Esophagus (tissue), 2 donors: ENCODE data around the gene TXN2. TPM values are rescaled to one million over a fixed set of nuclear protein-coding genes. Genes with fewer than 3 reads are reported as not detected.

ENCODE experiments used
- H3K27ac ChIP-seq, 2 donors: one replicate each; pipeline ENCODE4 v1.5.1; 2013; ENCODE audit warnings: low read depth in 2 of 2, mild to moderate bottlenecking in 2 of 2, inconsistent platforms in 1 of 2, low read length in 1 of 2, moderate library complexity in 1 of 2
- H3K27me3 ChIP-seq, 2 donors: one replicate each; pipeline ENCODE4 v1.6.1; 2013; ENCODE audit warnings: low read length in 2 of 2, control low read depth in 1 of 2, mild to moderate bottlenecking in 1 of 2; ENCODE audit not compliant: insufficient read depth in 2 of 2, control insufficient read depth in 1 of 2
- H3K36me3 ChIP-seq, 2 donors: one replicate each; pipeline ENCODE4 v1.6.1; 2013; ENCODE audit warnings: low read length in 1 of 2; ENCODE audit not compliant: control insufficient read depth in 2 of 2, insufficient read depth in 2 of 2
- H3K4me1 ChIP-seq, 2 donors: one replicate each; pipeline ENCODE4 v1.6.1; 2013; ENCODE audit warnings: low read length in 1 of 2; ENCODE audit not compliant: control insufficient read depth in 2 of 2, insufficient read depth in 2 of 2
- H3K4me3 ChIP-seq, 2 donors: one replicate each; pipeline ENCODE4 v1.5.1; 2013; ENCODE audit warnings: low read length in 2 of 2, mild to moderate bottlenecking in 2 of 2, low read depth in 1 of 2, moderate library complexity in 1 of 2
- H3K9me3 ChIP-seq, 2 donors: one replicate each; pipeline ENCODE4 v1.6.1; 2013; ENCODE audit warnings: mild to moderate bottlenecking in 2 of 2, low read depth in 1 of 2, low read length in 1 of 2, moderate library complexity in 1 of 2; ENCODE audit not compliant: control insufficient read depth in 2 of 2, insufficient read depth in 1 of 2
- WGBS, 2 donors: extraction: QIAGEN DNeasy Blood & Tissue Kit; methylation state at CpG; one replicate each; pipeline ENCODE4 v1.1.7; 2013; 5-methylcytosine and 5-hydroxymethylcytosine counted together
- polyA plus RNA-seq, 2 donors: library from polyadenylated mRNA; stranded (reverse); fragments of 200-250 nt; gene quantifications; one replicate each; pipeline ENCODE4 v1.2.3, GENCODE V29; 2013
- donor health status: healthy with polysubstance abuse.
- donor health status: Bipolar disorder and iron deficiency.

TXN2 gene
- polyA plus RNA-seq, 2 donors: 53.5 to 81.8 TPM

DNA sequence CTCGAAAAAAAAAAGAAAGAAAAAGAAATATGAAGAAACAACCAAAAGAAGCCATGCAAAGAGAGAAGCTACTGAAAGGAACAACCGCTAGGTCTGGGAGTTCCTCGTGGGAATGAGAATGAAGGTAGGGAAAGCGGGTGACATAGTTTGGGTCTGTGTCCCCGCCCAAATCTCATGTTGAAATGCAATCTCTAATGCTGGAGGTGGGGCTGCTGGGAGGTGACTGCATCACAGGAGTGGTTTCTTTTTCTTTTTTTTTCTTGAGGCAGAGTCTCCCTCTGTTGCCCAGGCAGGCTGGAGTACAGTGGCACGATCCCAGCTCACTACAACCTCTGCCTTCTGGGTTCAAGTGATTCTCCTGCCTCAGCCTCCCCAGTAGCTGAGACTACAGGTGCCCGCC is 9.7 kb upstream of the TXN2 start:
- Histone ChIP-seq H3K4me1 (no peaks in the 10 kb centered on the region), H3K27ac (no peak overlapping the region), H3K36me3 (peaks cover under 1 to 7% of the 10 kb centered on the region in 2 donors), H3K4me3 (no peak overlapping the region), H3K9me3 (peaks cover 0 to 4% of the 10 kb centered on the region in 2 donors), H3K27me3 (no peaks in the 10 kb centered on the region)
- WGBS, 2 donors: 89 to 91% methylated on average over 7 of the region's 7 CpGs

DNA sequence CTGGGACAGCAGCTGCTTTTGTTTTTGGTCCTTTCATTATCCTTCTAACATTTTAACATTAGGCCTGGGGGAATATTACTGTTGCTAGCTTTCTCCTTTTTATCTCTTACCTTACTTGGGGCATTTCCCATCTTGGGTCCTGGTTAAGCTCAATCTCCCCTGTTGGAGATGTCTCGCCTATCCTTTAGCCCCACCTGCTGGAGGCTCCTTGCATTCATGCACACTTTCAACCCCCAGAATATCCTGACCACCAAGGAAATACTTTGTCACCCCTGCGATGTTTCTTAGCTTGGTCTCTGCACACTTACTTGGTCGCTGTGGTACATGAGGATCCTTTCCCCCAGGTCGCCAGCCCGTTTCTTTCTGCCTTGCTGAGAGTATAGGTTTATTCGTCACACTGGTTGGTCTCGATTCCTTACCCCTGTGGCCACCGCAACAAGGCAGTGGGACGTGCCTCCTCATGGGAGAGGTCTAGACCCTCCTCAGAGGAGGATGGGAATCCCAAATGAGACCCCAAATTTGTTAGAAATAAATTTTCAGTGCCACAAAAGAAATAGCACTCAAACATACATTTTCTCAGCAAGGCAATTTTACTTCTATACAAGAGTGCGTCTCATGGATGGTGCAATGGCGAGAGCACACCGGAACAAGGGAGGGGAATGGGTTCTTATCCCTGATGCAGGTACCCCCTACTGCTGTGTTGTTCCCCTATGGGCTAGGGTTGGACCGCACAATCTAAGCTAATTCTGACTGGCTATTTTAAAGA is 5.4 kb upstream of the TXN2 start:
- H3K4me1 ChIP-seq: no peaks in the 10 kb centered on the region
- 85 to 91% methylated on average over 13 of the region's 13 CpGs for WGBS, 2 donors

DNA sequence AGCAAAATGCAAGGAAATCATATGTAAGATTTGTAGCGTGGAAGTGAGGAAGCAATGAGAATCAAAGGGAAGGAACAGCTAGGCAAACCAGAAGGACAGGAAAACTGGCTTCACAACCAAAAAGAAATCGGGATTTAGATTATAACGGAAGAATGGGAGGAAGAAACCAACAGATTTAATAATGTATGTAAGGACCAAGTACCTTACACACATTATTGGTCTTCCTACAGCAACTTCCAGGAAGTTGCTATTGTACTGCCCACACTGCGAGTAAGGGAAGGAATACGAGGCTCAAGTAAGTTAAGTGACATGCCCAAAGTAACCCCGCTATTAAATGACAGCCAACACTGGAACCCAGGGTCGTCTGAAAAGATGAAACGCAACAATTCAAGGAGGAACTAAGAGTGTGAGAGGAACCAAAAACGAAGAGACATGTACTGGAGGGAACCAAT is 473 bp downstream of the TXN2 start:
- Histone ChIP-seq H3K4me3 (peak overlapping the region; percentile 83 to 88), H3K9me3 (no peaks in the 10 kb centered on the region), H3K36me3 (peaks cover 3 to 7% of the 10 kb centered on the region in 2 donors), H3K4me1 (peaks cover 0 to 3% of the 10 kb centered on the region in 2 donors), H3K27me3 (no peaks in the 10 kb centered on the region), H3K27ac (peak overlapping the region; percentile 93 to 95)
- 8 to 9% methylated on average over 9 of the region's 9 CpGs for WGBS, 2 donors

More for the DNA sequence above, 5.4 kb upstream of the TXN2 start:
- no peak overlapping the region for H3K4me3 ChIP-seq
- no peaks in the 10 kb centered on the region for H3K36me3 ChIP-seq
- H3K27me3 ChIP-seq: no peaks in the 10 kb centered on the region
- H3K9me3 ChIP-seq: peaks cover 0 to 4% of the 10 kb centered on the region in 2 donors
- no peak overlapping the region for H3K27ac ChIP-seq

DNA sequence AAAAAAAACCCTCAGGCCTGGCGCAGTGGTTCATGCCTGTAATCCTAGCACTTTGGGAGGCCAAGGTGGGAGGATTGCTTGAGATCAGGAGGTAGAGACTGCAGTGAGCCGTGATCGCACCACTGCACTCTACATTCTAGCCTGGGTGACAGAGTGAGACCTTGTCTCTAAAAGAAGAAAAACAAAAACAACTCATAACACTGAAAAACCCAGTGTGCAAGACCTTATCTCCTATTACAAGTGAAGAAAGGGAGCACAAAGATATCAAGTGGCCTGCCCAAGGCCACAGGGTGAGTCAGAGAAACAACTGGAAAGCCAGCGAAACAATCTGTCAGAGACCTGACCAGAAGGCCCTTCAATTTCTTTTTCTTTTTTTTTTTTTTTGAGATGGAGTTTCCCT is 2.5 kb downstream of the TXN2 start:
- Histone ChIP-seq H3K9me3 (no peaks in the 10 kb centered on the region), H3K36me3 (peaks cover 6 to 16% of the 10 kb centered on the region in 2 donors), H3K4me1 (peaks cover 0 to 3% of the 10 kb centered on the region in 2 donors), H3K4me3 (no peak overlapping the region), H3K27ac (no peak overlapping the region), H3K27me3 (no peaks in the 10 kb centered on the region)
- WGBS, 2 donors: 89 to 94% methylated on average over 4 of the region's 4 CpGs

DNA sequence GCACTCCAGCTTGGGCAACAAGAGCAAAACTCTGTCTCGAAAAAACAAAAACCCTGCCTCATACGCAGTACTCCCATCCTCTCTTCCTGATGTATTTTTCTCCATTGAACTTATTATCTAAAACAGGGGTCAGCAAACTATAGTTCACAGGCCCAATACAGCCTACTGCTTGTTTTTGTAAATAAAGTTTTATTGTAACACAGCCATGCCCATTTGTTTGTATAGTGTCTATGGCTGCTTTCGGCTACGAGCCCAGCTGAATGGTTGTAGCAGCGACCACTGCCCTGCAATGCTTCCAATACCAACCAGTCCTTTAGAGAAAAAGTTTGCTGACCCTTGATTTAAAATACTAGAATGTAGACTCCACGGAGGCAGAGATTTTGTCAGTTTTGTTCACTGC is 6.1 kb downstream of the TXN2 start:
- H3K27me3 ChIP-seq: no peaks in the 10 kb centered on the region
- 96 to 97% methylated on average over 6 of the region's 6 CpGs for WGBS, 2 donors
- H3K27ac ChIP-seq: no peak overlapping the region
- H3K4me1 ChIP-seq: peaks cover 0 to 2% of the 10 kb centered on the region in 2 donors
- H3K36me3 ChIP-seq: peaks cover 6 to 30% of the 10 kb centered on the region in 2 donors
- no peaks in the 10 kb centered on the region for H3K9me3 ChIP-seq
- H3K4me3 ChIP-seq: no peak overlapping the region

DNA sequence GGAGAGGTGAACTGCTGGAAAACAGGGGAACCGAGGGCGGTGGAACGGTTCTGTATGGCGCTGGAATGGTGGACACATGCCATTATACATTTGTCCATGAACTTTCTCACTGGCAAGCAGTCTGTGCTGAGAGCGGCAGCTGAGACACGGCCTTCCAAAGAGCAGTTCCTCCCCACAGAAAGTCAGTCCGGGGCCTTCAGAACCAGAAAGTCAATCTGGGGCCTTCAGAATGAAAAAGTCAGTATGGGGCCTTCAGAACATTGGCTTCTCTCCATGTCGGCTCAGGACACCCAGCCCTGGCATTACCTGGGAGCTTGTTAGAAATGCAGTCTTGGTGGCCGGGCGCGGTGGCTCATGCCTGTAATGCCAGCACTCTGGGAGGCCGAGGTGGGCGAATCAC is 8.8 kb downstream of the TXN2 start:
- peak overlapping the region; percentile 29 to 83 for H3K27ac ChIP-seq
- H3K9me3 ChIP-seq: no peaks in the 10 kb centered on the region
- no peaks in the 10 kb centered on the region for H3K27me3 ChIP-seq
- H3K4me3 ChIP-seq: no peak overlapping the region
- WGBS, 2 donors: 71 to 74% methylated on average over 13 of the region's 13 CpGs
- peaks cover 6 to 30% of the 10 kb centered on the region in 2 donors for H3K36me3 ChIP-seq
- H3K4me1 ChIP-seq: peaks cover 2 to 5% of the 10 kb centered on the region in 2 donors

DNA sequence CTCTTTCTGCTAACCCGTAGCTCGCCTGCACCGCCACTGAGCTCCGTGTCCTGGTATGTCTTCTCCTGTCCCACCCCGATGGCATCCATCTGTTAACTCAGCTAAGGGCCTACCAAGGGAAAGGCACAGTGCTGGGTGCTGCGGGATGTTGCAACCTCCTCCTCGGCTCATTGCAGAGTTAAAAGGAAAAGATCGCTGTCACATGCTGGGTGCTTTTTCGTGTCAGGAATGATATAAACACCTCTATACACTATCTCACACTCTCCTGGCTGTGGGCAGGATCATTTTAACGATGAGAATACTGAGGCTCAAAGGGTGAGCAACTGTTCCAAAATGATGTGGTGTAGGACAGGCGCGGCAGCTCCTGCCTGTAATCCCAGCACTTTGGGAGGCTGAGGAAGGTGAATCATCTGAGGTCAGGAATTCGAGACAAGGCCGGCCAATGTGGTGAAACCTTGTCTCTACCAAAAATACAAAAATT is 10.1 kb downstream of the TXN2 start:
- Histone ChIP-seq H3K27ac (peak overlapping the region; percentile 54 to 83), H3K9me3 (no peaks in the 10 kb centered on the region), H3K36me3 (peaks cover 3 to 28% of the 10 kb centered on the region in 2 donors), H3K4me1 (peaks cover 2 to 5% of the 10 kb centered on the region in 2 donors), H3K4me3 (no peak overlapping the region), H3K27me3 (no peaks in the 10 kb centered on the region)
- 67 to 73% methylated on average over 14 of the region's 14 CpGs for WGBS, 2 donors

DNA sequence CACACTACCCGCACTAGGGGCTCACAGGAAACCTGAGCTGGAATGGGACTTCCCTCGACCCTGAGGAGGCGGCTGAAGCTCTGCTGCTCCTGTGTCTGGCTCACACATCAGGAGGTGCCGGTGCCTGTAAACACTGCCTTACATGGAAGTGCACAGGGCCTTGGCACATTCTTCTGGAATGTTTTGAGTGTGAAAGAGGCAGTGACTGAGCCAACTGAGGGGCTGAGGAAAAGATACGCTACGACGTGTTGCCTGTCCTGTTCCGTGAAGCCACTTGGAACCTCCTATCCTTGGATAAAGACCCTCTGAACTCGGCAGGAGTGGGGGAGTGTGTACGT is 10.5 kb downstream of the TXN2 start:
- no peaks in the 10 kb centered on the region for H3K27me3 ChIP-seq
- no peaks in the 10 kb centered on the region for H3K9me3 ChIP-seq
- H3K36me3 ChIP-seq: peaks cover 3 to 30% of the 10 kb centered on the region in 2 donors
- peaks cover 2 to 7% of the 10 kb centered on the region in 2 donors for H3K4me1 ChIP-seq
- 51 to 63% methylated on average over 10 of the region's 10 CpGs for WGBS, 2 donors
- H3K27ac ChIP-seq: peak overlapping the region; percentile 54 to 83
- H3K4me3 ChIP-seq: no peak overlapping the region

DNA sequence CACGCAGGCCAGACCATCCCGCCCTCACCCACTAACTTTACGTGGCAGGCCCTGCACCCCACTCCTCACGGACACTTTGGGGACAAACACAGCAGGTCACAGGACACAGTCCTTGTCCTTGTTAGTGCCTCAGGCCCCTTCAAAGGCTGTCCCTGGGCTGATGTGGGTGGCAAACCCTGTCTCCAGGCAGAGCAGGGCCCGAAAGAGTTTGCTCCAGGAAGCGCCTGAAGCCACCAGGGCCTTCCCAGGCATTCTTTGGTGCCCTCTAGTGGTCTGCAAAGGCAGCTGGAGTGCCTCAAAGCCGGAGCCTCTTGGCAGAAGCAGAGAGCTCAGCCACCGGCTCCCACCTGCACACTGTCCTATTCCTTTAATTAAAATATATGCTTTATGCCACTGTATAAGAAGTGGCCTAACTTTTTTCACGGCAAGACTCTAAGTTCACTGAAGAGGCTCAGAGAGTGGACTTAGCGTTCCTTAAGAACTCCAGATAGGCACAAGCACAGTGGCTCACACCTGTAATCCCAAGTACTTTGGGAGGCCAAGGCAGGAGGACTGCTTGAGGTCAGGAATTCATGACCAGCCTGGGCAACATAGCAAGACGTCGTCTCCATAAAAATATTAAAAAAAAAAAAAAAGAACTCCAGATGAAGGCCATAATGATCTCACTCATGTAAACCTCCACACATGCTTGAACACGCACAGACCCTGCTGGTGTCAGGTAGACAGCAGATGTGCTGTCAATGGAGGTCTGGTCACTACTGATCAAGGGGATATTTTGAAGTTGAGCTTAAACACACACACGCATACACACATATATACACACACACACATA is 11.1 kb downstream of the TXN2 start:
- H3K4me1 ChIP-seq: peaks cover 6 to 13% of the 10 kb centered on the region in 2 donors
- no peaks in the 10 kb centered on the region for H3K27me3 ChIP-seq
- 36% methylated on average over 14 of the region's 14 CpGs for WGBS, 2 donors
- H3K36me3 ChIP-seq: peaks cover 3 to 29% of the 10 kb centered on the region in 2 donors
- no peaks in the 10 kb centered on the region for H3K9me3 ChIP-seq
- H3K27ac ChIP-seq: peak overlapping the region; percentile 54 to 83
- no peak overlapping the region for H3K4me3 ChIP-seq
